Hypothalamus (tissue), 51 donors: ENCODE data around the gene SHC1.

ENCODE experiments used
- DNase-seq, 51 donors: peaks; one replicate each; lab custom pipeline; 2025; lab: John Stamatoyannopoulos, UW

The SHC1 gene

GRCh38 chr1:154959426-154959780 lies 11.1 kb downstream of the SHC1 start:
- DNase-seq: no peak

- DNase-seq: no peak
Measured at GRCh38 chr1:154958681-154959425, 11.7 kb downstream of the SHC1 start.

GRCh38 chr1:154958036-154958435 lies 12.5 kb downstream of the SHC1 start:
- DNase-seq: no peak

DNA sequence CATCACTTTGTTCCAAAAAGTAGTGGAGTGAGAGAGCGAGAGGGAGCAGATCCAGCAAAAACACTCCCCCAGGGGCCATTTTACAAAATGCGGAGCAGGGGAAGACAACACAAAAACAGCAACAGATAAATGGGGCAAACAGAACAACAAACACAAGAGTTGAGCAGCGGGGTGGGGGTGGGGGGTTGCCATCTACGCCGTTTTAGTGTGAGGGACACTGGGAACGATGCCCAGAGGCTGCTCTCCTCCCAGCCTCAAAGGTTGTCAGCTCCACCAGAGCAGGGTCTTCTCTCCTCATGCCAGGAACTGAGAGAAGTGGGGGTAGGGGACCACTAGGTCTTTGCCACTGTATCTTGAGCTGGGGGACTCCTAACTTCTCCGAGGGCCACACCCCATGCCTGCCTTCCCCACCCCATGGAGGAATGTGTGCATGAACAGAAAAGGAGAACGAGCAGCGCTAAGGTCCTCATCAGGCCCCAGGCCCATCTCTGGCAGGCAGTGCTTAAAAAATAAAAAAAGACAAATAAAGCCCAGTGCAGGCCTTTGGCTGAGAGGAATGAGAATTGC lies 13.4 kb downstream of the SHC1 start:
- DNase-seq: peak in 7 of 51 donors; percentile 17 to 40 (median 29)

DNA sequence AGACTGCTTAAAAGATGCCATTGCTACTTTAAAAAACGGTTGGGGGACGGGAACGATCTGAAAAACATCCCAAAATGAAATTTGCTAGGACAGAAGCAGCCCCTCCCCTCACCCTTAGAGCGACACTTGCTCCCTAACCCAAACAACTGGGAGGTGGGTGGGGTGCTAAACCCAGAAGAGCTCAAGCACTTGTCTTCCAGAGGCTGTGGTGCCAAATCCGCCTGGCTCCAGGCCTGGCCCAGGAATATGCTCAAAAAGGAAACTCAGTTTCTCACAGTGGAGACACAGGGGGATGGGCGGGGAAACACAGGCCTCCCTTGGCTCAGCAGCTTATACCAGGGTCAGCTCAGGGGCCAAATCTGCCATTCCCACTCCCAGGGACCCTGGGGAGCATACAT lies 14.0 kb downstream of the SHC1 start:
- peak in 30 of 51 donors; percentile 8 to 78 (median 40) for DNase-seq

DNA sequence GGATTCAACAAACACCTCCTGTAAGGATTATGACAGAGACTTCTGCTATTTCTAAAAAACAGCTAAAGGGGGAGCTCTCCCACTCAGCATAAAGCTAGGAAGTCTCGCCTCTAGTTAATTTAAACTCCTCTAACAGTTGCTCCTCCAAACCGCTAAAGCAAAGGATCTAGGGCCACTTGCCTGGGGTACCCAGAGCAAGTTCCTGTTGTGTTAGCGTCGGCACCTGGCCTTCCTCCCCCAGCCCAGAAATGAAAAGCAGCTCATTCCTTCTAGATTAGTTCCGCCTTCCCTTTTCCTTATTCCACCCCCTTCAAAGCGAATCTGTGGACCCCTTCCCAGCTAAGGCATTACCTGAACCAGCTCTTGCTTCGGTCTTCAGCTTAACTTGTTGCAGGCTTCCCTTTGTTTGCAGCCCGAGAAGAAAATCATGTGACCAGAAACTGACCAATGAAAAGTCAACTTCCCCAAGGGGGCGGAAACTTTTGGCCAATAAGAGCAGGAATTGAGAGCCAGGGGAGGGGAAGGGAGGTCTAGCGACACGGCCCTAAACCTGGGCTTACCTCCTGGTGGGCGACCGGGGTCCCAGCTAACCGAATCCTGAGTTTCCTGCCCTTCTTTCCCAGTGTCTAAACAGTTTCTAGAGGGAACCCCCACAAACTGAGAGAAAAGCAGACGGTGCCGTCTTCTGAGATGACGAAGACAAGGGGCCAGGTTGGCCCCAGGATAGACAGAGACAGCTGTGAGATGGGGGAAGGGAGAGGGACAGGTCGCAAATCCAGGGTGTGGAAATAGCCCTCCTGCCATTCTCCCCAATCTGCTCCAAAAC lies 14.6 kb downstream of the SHC1 start, which contains the start of gene PBXIP1:
TSS of gene PBXIP1 (minus strand) at position 382 of the 826 bp plus-strand sequence. CDS start 2,378 bp downstream, outside the sequence.
- peak in 48 of 51 donors; percentile 18 to 93 (median 70) for DNase-seq

DNA sequence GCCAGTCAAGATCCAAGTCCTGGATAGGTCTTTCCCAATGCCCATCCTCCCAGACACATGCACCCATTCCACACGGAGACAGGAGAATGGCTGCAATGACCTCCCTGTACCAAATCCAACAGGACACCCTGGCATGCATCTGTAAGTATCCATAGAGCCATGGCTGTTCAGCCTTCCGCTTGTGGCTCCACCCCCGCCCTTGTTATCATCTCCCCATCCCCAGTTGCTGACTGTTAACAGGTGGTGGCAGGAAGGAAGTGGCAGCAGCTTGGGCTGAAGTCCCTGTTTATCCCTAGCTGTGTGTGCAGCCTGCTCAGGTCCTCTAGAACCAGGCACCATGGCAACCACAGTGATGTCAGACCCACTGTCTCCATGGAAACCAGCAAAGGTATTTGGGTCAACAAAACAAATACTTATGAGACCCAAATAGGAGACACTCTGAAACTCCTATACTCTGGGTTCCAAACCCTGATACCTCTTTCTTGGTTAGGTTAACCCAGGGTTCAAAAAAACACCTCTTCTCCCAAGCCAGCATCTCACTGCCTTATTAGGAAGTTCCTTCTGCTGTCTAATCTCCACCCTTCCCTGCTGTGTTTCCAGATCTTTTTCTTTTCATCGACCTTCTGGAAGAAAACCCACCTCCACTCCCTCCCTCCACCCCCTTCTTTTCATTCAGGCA lies 15.4 kb downstream of the SHC1 start:
- DNase-seq: peak in 37 of 51 donors; percentile 20 to 88 (median 57)

- no peak for DNase-seq
Measured at GRCh38 chr1:154954541-154954940, 16.0 kb downstream of the SHC1 start.

- DNase-seq: peak in 13 of 51 donors; percentile 12 to 55 (median 29)
Measured at GRCh38 chr1:154953611-154954038, 16.9 kb downstream of the SHC1 start.

DNA sequence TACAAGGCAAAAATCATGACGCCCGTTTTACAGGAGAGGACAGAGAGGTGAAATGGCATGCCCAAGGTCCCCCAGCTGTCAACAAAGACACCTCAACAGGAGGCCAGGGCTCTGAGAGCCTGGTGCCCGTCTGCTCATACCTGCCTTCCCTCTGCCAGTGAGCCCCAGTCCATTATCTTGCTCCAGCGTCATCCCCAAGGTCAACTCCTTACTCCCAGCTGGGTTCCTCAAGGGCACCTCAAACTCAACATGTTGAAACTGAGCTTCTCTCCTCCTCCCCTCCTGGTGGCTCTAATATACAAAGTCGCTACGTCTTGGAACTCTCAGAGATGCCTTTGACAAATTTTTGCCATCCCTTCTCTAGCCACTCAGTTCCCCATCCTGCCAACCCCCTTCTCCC lies 17.9 kb downstream of the SHC1 start:
- no peak for DNase-seq

- DNase-seq: peak in 1 of 51 donors; percentile 13
Measured at GRCh38 chr1:154951901-154952657, 18.5 kb downstream of the SHC1 start.

DNA sequence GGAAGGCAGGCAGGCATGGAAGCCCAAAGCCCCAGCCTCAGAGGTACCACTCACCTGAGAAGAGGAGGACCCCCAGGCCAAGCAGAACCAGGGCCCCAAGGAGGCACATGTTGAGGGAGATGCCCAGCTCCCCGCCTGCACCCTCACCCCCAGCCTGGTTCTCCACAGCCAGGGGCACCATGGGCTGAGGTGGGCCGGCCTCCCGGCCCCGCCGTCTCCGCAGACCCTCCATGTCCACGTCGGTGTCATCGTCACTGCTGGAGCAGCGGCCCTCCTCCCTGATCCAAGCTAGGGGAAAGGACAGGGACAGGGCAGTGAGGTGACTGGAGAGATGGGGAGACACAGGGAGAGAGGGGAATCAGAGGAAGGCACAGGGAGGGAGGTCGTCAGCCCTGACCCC lies 22.5 kb downstream of the SHC1 start:
- DNase-seq: no peak

- peak in 18 of 51 donors; percentile 9 to 58 (median 32) for DNase-seq
Measured at GRCh38 chr1:154945962-154946850, 24.3 kb downstream of the SHC1 start.

GRCh38 chr1:154945160-154945961 lies 25.2 kb downstream of the SHC1 start:
- no peak for DNase-seq

DNA sequence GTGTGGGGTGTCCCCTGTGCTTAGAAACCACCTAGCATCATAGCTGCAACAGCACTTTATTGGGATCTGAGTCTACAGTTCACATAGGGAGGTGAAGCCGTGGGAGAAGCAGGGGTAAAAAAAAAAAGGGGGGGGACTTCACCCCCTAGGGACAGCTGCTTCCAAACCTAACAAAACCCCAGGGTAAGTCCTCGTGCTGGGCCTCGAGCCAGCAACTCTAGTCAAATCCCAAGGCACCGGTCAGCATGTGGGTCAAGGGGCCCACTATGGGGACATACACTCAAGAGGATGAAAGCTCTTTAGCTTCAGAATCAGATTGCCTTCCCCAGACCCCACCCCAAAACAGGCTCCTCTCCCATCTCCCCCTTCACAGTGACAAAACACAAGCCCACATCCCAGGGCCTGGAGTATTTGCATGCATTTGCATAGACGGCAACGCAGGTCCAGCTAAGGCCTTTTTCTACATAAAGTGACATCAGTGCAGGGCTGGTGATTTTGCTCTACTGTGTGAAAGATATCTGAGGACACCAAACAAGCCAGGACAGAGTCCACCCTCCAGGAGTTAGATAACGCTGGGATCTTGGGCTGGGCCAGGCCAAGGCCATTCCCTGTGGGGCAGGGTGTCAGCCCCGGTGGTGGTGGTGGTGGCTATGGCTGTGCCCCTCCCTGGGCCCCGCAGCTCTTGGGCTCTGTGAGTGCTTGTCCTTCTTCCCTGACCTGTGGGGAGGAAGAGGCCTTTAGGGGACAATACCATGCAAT lies 26.0 kb downstream of the SHC1 start:
- no peak for DNase-seq

GRCh38 chr1:154943649-154944400 lies 26.7 kb downstream of the SHC1 start:
- peak in 11 of 51 donors; percentile 9 to 30 (median 18) for DNase-seq
